NCI-H1436 (cell line): ENCODE data around the gene PTGR3.
A peak's percentile ranks its signal among the peaks of the same experiment; 100 is the strongest.

ENCODE experiments used
- DNase-seq: peaks from one replicate; lab custom pipeline; 2025; lab: John Stamatoyannopoulos, UW

Gene PTGR3

GRCh38 chr18:75234901-75235300 is 26.0 kb upstream of the PTGR3 start:
- no peak for DNase-seq

GRCh38 chr18:75231053-75231406 is 22.1 kb upstream of the PTGR3 start:
- no peak for DNase-seq

GRCh38 chr18:75230163-75231052 is 21.5 kb upstream of the PTGR3 start:
- DNase-seq: no peak

- DNase-seq: no peak
Measured at GRCh38 chr18:75229437-75229836, 20.5 kb upstream of the PTGR3 start.

- no peak for DNase-seq
Measured at GRCh38 chr18:75228967-75229366, 20.0 kb upstream of the PTGR3 start.

- DNase-seq: no peak
Measured at GRCh38 chr18:75227535-75228296, 18.8 kb upstream of the PTGR3 start.

- DNase-seq: no peak
Measured at GRCh38 chr18:75226956-75227316, 18.0 kb upstream of the PTGR3 start.

GRCh38 chr18:75226286-75226955 is 17.5 kb upstream of the PTGR3 start:
- DNase-seq: no peak

GRCh38 chr18:75223687-75224347 is 14.9 kb upstream of the PTGR3 start:
- DNase-seq: no peak

- no peak for DNase-seq
Measured at GRCh38 chr18:75222407-75222806, 13.5 kb upstream of the PTGR3 start.

GRCh38 chr18:75221897-75222296 is 13.0 kb upstream of the PTGR3 start:
- DNase-seq: no peak

- DNase-seq: no peak
Measured at GRCh38 chr18:75221397-75221796, 12.5 kb upstream of the PTGR3 start.

- DNase-seq: no peak
Measured at GRCh38 chr18:75220551-75221355, 11.8 kb upstream of the PTGR3 start.

- no peak for DNase-seq
Measured at GRCh38 chr18:75219745-75220375, 10.9 kb upstream of the PTGR3 start.

- DNase-seq: no peak
Measured at GRCh38 chr18:75218065-75218923, 9.4 kb upstream of the PTGR3 start.

GRCh38 chr18:75216911-75217689 is 8.2 kb upstream of the PTGR3 start:
- no peak for DNase-seq

GRCh38 chr18:75216212-75216910 is 7.4 kb upstream of the PTGR3 start:
- DNase-seq: no peak

- peak; percentile 64 for DNase-seq
Measured at GRCh38 chr18:75215663-75216062, 6.7 kb upstream of the PTGR3 start.
